Measurements from ENCODE around the gene OR5AU1. TPM values are rescaled to one million over a fixed set of nuclear protein-coding genes. Genes with fewer than 3 reads are reported as not detected.

The OR5AU1 gene
- not detected in 2 replicates for total RNA-seq (2014; rRNA removed; shearing (Covaris generic))
- not detected in 2 replicates for polyA plus RNA-seq (2016; fragmentation: Nextera tagmentation; extraction: Ambion mirVana)

GRCh38 chr14:21155963-21156362 is at the start of gene OR5AU1:
Gene OR5AU1, minus strand, starts transcription at chr14:21156063. Its CDS starts 191 bp downstream, at chr14:21155872.
- Histone ChIP-seq H2AFZ (no peak within 1 kb of the TSS), H3F3A (ENCODE audit: insufficient read depth) (no peaks in the 10 kb centered on the region), H3K4me2 (ENCODE audit: unreplicated experiment) (no peak within 1 kb of the TSS), H3K9ac (no peak within 1 kb of the TSS), H3K27ac (no peak within 1 kb of the TSS), H3K4me1 (ENCODE audit: insufficient read depth) (no peaks in the 10 kb centered on the region), H3K27me3 (replicated peaks; ENCODE audit: insufficient read depth) (peaks cover 21% of the 10 kb centered on the region), H3K4me3 (no peak within 1 kb of the TSS), H3K36me3 (ENCODE audit: low read depth) (no peaks in the 10 kb centered on the region), H3K9me2 (ENCODE audit: insufficient read depth) (no peaks in the 10 kb centered on the region), H3K79me2 (ENCODE audit: insufficient read depth) (no peaks in the 10 kb centered on the region), H4K20me1 (ENCODE audit: insufficient read depth) (no peaks in the 10 kb centered on the region), H3K9me3 (ENCODE audit: low read depth) (no peaks in the 10 kb centered on the region)
- in situ Hi-C loops (cut with MboI), result no loop called here
- no peak for DNase-seq
- TF ChIP-seq EZH2phosphoT487 (IDR thresholded peaks at IDR 0.05; ENCODE audit: insufficient read depth, low read depth) (no peak), EZH2 (IDR thresholded peaks at IDR 0.05; ENCODE audit: insufficient read depth, poor library complexity, severe bottlenecking) (no peak)

- H3K9me2 ChIP-seq (ENCODE audit: insufficient read depth), result no peaks in the 10 kb centered on the region
- H2AFZ ChIP-seq, result no peak overlapping the region
- no peak overlapping the region for H3K9ac ChIP-seq
- H3K9me3 ChIP-seq (ENCODE audit: low read depth), result no peaks in the 10 kb centered on the region
- peaks cover 98% of the 10 kb centered on the region for H3F3A ChIP-seq (ENCODE audit: insufficient read depth)
- DNase-seq, result no peak
- H3K27me3 ChIP-seq (replicated peaks; ENCODE audit: insufficient read depth), result no peaks in the 10 kb centered on the region
- peaks cover 15% of the 10 kb centered on the region; the same call in 1 of the 2 replicates for H4K20me1 ChIP-seq (ENCODE audit: insufficient read depth)
- H3K4me3 ChIP-seq, result no peak overlapping the region
- H3K79me2 ChIP-seq (ENCODE audit: insufficient read depth), result peaks cover 31% of the 10 kb centered on the region
- in situ Hi-C loops (cut with MboI), result no loop called here
- no peak for TF ChIP-seq EZH2phosphoT487 (IDR thresholded peaks at IDR 0.05; ENCODE audit: insufficient read depth, low read depth)
- no peak for TF ChIP-seq EZH2 (IDR thresholded peaks at IDR 0.05; ENCODE audit: insufficient read depth, poor library complexity, severe bottlenecking)
- H3K4me1 ChIP-seq (ENCODE audit: insufficient read depth), result peaks cover 10% of the 10 kb centered on the region
- H3K4me2 ChIP-seq (ENCODE audit: unreplicated experiment), result no peak overlapping the region
- H3K36me3 ChIP-seq (ENCODE audit: low read depth), result peaks cover 59% of the 10 kb centered on the region
- 74 to 78% methylated on average over 4 of the region's 4 CpGs for WGBS, 2 experiments (ENCODE audit: low coverage in 1 of 2, low lambda C conversion rate in 2 of 2, missing lambda C conversion rate in 2 of 2)
- H3K27ac ChIP-seq, result no peak overlapping the region
These were observed 49.3 kb upstream of the OR5AU1 start for GRCh38 chr14:21205026-21205677.

GRCh38 chr14:21204167-21205025 is 48.5 kb upstream of the OR5AU1 start:
- no peak for DNase-seq
- Histone ChIP-seq H3K27ac (no peak overlapping the region), H3K36me3 (ENCODE audit: low read depth) (peaks cover 51% of the 10 kb centered on the region), H3K79me2 (ENCODE audit: insufficient read depth) (peaks cover 24% of the 10 kb centered on the region), H3K4me2 (ENCODE audit: unreplicated experiment) (no peak overlapping the region), H3K4me3 (no peak overlapping the region), H3F3A (ENCODE audit: insufficient read depth) (peaks cover 98% of the 10 kb centered on the region), H3K9me3 (ENCODE audit: low read depth) (no peaks in the 10 kb centered on the region), H4K20me1 (ENCODE audit: insufficient read depth) (peaks cover 13% of the 10 kb centered on the region; the same call in 1 of the 2 replicates), H3K9ac (no peak overlapping the region), H2AFZ (no peak overlapping the region), H3K4me1 (ENCODE audit: insufficient read depth) (peaks cover 10% of the 10 kb centered on the region), H3K27me3 (replicated peaks; ENCODE audit: insufficient read depth) (no peaks in the 10 kb centered on the region), H3K9me2 (ENCODE audit: insufficient read depth) (no peaks in the 10 kb centered on the region)
- TF ChIP-seq EZH2phosphoT487 (IDR thresholded peaks at IDR 0.05; ENCODE audit: insufficient read depth, low read depth) (no peak), EZH2 (IDR thresholded peaks at IDR 0.05; ENCODE audit: insufficient read depth, poor library complexity, severe bottlenecking) (no peak)
- WGBS, 2 experiments (ENCODE audit: low coverage in 1 of 2, low lambda C conversion rate in 2 of 2, missing lambda C conversion rate in 2 of 2), result 78 to 84% methylated on average over 8 of the region's 8 CpGs
- in situ Hi-C loops (cut with MboI), result no loop called here

- Histone ChIP-seq H3K79me2 (ENCODE audit: insufficient read depth) (peaks cover 16% of the 10 kb centered on the region), H3K4me2 (ENCODE audit: unreplicated experiment) (no peak overlapping the region), H3F3A (ENCODE audit: insufficient read depth) (peaks cover 99% of the 10 kb centered on the region), H3K36me3 (ENCODE audit: low read depth) (peaks cover 44% of the 10 kb centered on the region), H3K4me3 (no peak overlapping the region), H4K20me1 (ENCODE audit: insufficient read depth) (peaks cover 10% of the 10 kb centered on the region; the same call in 1 of the 2 replicates), H3K27me3 (replicated peaks; ENCODE audit: insufficient read depth) (no peaks in the 10 kb centered on the region), H3K9me3 (ENCODE audit: low read depth) (no peaks in the 10 kb centered on the region), H3K4me1 (ENCODE audit: insufficient read depth) (peaks cover 10% of the 10 kb centered on the region), H3K27ac (no peak overlapping the region), H3K9ac (no peak overlapping the region), H3K9me2 (ENCODE audit: insufficient read depth) (no peaks in the 10 kb centered on the region), H2AFZ (no peak overlapping the region)
- in situ Hi-C loops (cut with MboI), result no loop called here
- no peak for DNase-seq
- 85% methylated on average over 8 of the region's 8 CpGs for WGBS, 2 experiments (ENCODE audit: low coverage in 1 of 2, low lambda C conversion rate in 2 of 2, missing lambda C conversion rate in 2 of 2)
- no peak for TF ChIP-seq EZH2 (IDR thresholded peaks at IDR 0.05; ENCODE audit: insufficient read depth, poor library complexity, severe bottlenecking)
- no peak for TF ChIP-seq EZH2phosphoT487 (IDR thresholded peaks at IDR 0.05; ENCODE audit: insufficient read depth, low read depth)
These were observed 47.8 kb upstream of the OR5AU1 start for GRCh38 chr14:21203470-21204166.

Measured in GM23248 (cell line).